Right kidney (tissue), 9 donors: ENCODE data around the gene SMCP.

Source experiments
- DNase-seq: peaks from one replicate; pipeline ENCODE4 v3.0.0-alpha.2; 2016
- long read RNA-seq, 8 donors: transcript quantifications; one replicate each; lab custom pipeline, GENCODE V29; 2026

The SMCP gene, protein sequence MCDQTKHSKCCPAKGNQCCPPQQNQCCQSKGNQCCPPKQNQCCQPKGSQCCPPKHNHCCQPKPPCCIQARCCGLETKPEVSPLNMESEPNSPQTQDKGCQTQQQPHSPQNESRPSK
- long read RNA-seq, donor 1: 0 reads
- long read RNA-seq, donor 2: 0 reads
- long read RNA-seq, donor 3: 0 reads
- long read RNA-seq, donor 4: 0 reads
- long read RNA-seq, donor 5: 0 reads
- long read RNA-seq, donor 6: 0 reads
- long read RNA-seq, donor 7: 0 reads
- long read RNA-seq, donor 8: 0 reads

DNA sequence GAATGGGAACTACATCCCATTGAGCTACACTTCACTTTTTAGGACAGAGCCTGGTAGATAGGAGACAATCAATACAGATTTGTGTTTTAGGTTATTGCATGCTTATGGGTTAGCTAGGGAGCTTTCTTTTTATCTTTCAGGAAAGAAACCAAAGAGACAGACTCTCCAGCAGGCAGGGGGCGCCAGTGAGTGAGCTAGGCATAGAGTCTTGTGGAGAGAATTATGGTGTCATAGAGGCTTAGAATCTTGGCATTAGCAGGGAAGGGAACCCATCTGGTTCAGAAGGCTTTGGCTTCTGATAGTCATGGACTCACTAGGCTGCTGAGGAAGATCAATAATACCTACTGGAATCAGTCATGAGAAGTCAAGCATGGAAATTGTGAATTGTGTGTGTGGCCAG lies at the start of gene SMCP:
Gene SMCP (plus strand): TSS at position 281 of the 400 bp plus-strand sequence. CDS start 6,101 bp downstream, outside the sequence.
- DNase-seq: no peak

DNA sequence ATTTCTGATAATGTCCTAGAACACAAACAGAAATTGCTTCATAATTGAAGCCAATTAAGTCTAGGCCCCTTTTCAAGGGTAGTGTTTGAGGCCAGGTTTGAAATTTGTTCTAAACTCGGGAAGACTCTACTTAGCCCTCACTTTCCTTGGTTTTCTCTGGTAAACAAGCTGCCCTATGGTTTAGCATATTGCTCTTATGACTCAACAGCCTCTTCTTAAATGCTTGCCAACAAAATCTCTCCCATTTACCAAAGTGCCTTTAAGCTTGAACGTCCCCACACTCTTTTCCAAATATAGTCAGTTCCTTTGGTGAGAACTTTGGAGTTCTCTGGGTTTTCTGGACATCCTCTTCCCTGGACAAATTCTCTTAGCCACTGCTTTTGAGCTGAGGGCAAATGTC lies 41.3 kb upstream of the SMCP start:
- no peak for DNase-seq

DNA sequence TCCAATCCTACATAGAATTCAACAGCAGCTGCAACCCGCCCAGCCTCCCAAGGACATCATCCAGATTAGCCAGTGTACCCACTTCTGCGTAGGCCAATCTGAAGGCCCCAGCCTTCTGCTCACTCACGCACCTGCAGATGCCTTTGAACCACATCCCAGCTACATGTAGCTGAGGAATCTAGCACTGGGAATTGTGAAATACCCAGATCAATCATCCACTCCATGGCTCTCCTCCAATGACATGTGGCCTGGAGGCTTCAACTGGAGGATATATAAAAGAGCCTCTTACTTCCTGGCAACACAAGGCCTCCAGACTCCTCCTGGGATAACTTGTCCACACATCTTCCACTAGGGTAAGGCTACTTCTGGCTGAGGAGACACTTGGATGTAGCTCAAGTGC lies 35.6 kb upstream of the SMCP start, which contains the start of gene LCE6A:
Gene LCE6A (plus strand): TSS at position 301 of the 400 bp plus-strand sequence. CDS start 665 bp downstream, outside the sequence.
- no peak for DNase-seq

DNA sequence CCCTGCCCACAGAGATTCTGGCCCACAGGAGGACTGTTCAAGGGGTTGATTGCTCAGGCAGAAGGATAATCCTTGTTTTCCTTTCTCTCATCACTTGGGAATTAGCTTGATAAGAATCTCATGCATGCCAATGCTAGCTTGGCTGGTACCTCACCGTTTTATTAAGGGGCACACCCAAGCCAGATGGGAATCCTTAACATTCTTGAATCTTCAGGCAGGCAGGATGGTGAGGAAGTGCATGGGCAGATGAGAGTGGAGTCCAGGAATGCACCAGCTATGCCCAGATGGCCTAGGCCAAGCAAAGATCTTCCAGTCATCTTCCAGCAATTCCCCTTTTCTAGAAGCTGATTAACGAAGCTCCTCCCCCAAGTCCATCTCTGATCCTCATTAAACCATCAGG lies 22.5 kb upstream of the SMCP start:
- no peak for DNase-seq

DNA sequence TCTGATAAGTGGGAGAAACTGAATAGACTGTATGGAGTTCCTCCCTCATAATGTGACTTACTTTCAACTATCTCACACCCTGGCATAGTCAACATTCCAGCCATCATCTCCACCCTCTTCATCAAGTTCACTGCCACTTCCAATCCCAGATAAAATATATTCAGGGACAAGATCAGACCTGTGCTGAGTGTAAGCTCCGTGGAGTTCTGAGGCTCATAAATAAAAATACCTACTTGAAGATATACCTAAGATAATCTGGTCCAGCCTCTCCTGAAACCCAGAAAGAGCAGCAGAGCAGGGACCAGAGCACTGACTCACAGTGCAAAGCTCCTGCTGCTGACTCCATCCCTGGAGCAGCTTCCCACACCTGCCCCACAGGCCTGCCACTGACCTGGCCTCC lies 20.1 kb upstream of the SMCP start:
- DNase-seq: no peak

DNA sequence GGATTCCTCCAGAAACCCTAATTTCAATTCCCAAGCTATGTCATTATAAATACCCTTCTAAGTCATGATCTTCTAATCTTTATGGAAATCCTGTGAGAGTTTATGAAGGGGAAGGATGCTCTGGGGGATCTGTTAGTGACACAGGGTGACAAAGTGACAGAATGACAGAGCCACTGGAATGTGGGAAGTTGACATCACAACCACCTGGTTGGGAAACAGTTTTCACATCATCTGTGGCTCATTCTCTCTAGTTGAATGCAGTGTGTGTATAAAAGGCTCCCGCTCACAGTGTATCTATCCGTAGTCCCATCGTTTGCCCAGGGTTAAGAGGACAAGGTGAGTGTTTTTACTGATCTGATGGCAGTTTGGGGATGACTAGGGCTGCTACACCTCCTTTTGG lies 18.4 kb upstream of the SMCP start, which contains the start of gene LCE7A:
Gene LCE7A (plus strand): TSS at position 301 of the 400 bp plus-strand sequence. CDS start 702 bp downstream, outside the sequence.
- DNase-seq: no peak

DNA sequence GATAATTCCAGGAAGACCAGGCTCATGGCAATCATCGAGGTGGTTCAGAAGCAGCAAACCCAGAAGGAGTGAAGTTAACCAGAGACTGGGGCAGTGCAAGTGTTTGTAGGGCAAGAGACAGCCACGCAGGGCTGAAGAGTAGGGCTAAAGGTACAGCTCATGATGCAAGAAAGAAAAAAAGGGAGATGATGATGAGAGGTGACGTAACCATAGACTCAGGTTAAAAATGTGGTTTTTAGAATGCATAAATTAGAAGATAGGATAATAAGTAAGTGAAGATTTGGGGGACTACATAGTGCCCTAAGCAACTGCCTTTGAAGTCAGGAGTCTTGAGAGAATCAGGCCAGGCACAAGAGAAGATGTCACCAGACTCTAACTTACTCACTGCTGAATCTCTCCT lies 18.0 kb upstream of the SMCP start:
- no peak for DNase-seq

DNA sequence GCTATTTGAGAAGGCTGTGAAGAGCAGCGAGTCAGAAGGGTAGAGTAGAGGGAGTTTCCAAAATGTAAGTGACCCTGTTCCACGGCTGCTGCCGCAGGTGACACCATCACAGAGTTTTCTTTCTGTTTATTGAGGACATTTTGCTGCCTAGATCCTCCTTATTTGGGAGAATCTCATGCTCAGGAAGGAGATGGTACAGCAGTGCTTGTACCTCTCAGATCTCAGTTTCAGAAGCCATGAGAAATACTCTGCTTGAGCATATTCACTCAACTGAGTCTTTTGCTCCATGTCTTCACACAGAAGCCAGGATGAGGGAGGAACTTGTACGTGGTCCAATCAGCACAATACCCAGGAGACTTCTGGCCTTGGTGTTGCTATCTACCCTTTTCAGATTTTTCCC lies 16.7 kb upstream of the SMCP start:
- DNase-seq: no peak

DNA sequence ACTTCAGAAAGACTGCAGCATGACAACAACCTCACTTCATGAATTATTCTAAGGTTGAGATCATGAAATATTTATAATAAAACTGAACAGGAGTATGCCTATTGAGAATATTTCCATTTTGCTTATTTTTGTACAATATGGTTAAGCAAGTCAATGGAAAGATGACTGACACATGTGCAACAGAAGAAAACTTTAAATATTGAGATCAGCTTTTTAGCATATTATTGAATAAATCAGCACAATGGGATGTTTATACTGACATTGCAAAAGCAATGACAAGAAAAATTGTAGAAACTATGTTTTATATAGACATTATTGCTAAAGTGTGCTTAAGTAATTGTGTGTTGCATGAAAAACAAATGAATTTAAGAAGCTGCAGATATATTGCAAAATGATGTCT lies 13.7 kb upstream of the SMCP start:
- DNase-seq: no peak

DNA sequence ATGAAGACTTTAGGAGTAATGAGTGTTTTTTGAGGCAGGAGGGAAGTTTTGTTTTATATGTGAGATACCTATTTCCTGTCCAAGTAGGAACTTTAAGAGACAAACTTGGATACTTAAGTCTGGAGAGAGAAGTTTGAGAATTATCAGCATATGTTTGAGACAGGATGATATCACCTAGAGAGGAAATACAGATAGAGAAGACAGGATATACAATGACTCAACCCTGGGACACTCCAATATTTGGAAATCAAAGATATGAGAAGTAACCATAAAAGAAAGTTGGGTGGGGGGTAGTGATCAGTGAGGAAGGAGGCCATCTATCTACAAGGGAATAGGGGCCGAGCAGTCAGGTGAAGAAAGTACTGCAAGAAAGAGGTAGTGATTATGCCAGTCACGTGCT lies 11.8 kb upstream of the SMCP start:
- DNase-seq: no peak

DNA sequence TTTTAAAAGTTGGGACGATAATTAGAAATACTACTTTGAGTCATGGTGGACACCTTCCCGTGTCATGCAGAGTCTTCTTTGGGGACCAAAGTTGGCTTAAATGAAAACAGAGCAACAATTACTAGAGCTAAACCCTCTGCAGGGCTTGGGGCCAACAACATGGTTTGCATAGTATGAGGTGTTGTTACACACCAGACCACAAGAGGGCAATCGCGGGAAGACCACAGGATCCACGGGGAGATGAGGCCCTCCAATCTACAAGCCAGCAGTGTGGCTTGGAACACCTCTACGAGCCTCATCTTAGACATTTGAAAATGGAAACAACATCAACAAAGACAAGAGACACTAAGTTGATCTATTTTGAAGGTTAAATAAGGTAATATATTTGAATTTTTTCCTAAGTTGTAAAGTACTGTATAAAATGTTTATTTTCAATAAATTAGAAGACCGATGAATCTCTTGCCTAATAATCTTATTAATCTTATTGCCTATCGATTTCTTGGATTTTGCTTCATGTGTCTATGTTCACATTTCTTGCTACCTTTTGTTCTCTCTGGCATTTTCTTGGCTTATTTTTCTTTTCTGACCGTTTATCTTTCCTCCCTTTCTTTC lies 8.2 kb upstream of the SMCP start:
- peak; percentile 12 for DNase-seq

DNA sequence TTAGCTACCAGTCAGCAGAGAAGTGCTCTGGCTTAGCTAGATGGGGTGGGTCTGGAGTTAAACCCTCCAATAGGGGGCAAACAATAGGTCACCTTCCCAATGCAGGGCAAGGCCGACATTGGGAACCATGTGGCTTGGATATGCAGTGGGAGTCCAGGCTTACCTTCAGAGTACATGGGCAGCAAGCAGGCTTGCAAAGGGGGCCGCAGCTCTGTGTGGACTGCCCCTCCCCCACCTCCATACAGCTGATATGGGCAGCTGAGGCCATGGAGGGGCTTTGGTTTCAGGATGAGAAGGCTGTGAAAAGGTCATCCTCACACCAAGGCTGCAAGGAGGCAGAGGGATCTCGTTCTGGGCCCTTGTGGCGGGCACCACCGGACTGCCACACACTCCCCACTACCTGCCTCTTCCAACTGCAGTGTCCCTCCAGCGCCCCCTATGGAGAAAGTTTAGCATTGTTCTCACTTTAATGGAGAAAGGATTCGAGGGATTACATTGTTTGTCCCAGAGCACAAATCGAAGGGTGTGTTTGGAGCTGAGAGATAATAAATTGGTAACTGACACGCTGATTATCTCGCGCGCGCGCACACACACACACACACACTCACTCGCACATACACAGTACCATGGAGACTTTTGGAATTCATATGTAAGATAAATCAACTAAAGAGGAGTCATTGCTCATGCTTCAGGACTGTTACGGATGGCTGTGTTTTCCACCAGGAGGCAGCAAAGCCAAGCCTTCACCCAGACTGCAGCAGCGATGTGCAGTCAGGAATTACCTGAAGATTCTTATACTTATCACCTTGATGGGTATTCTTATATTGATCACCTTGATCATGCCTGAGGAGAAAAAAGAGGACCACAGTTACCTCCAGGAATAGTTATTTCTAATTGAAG lies 7.0 kb upstream of the SMCP start:
- peak; percentile 23 for DNase-seq

DNA sequence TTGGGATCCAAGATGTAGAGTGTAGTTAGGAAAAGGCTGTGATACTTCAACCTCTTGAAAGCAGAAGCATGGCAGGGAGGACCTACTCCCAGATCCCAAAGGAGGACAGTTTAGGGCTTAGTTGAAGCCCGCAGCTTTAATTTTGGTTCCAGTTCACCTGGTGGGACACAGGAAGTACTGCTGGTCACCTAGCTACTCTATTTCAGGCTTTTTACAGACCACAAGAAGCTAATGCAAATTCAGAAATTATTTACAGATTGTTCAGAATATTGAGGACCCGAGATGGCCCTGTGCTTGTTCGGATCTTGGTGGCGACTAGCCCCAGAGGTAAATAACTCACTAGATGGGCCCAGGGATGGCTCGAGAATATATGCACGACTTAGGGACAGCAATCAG lies 6.4 kb upstream of the SMCP start:
- DNase-seq: peak; percentile 4

DNA sequence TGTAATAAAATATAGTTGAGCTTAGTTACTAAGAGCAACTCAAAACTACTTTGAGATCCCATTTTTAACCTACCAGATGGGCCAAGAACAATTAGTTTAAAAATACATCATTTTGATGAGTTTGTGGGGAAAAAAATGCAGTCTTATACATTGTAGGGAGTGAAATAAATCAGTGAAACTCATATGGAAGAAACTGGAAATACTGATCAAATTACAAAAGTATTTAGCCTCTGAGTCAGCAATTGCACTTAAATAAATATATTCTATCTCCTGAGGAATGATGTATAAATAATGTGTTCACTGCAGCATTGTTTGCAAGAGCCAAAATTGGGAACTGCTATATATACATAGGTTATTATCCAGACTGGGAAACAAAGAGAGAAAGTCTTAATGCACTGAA lies 4.6 kb upstream of the SMCP start:
- DNase-seq: no peak

DNA sequence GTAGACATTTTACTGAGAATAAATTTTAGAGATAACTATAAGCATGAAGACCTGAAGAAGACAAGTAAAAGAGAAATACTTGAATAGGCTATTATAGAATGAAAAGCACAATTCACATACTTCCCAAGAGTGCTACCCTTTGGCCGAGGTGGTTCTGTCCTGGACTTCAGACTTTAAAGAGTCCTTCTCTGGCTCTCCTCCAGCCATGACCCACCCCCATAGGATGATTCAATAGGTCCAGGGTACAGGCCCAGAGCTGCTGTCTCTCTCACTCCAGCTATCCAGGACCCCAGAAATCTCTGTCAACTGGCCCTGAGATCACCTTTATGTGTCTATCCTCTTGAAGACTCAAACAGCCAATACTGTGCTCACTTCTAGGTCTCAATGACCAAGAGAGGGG lies 1.3 kb upstream of the SMCP start:
- no peak for DNase-seq

DNA sequence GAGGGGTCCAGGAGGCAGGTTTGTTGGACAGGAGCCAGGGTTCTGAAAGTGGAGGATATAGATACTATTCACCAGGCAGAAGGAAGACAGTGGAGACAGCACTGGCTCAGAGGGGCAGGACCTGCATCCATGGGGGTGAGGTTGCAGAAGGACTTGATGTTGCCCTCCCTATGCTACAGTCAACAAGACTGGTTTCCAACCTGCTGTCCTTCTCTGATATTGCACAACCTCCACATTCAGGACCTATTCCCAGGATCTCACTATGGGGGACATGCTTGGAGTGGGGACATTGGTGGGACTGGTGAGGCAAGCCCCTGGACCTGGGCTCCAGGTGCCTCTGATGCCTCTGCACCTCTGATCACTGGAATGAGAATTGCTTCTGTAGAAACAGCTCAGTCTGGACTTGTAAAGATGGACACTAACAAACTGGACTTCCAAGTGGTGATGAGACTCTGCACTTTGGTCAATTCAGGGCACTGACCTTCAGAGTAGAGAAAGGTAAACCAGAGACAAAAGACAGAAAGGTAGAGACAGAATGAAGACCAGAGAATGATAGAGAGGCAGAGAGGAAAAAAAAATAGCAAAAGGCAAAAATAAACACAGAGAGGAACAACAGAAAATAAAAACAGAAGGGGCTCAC lies 1.6 kb downstream of the SMCP start:
- DNase-seq: no peak

DNA sequence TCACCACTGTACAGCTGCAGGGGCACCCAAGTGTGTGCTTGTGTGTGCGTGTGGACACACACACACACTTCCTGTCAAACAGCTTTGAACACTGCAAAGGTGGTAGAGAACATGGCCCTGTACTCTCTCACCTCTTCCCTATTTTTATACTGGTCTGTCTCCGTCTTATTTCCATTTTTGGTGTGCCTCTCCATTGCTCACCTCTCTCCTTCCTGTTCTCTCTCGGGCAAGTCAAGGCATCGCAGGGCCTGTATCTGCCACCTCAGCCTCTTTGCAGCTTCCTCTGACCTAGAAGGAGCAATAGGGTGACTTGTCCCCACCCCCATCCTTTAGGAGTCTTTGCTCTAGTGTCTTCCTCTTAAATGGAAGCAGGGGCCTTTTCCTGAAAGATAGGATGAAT lies 2.2 kb downstream of the SMCP start:
- DNase-seq: no peak

DNA sequence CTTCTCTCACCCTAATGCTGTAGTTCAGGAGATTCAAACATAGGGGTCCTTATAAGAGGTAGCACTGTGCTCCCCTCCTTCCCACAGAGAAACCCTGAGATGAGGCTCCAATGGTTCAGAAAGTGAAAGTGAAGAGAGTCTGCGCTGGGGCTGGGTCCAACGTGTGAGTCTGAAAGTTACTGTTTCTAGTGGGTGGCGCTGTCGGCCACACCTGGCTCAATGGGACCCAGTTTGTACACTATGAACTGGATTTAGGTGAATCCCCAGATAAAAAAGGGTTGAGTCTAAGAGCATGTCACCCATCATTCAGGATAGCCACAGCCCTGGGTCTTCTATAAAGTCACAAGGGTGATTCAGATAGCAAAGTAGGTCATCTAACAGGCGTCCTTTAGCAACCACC lies 2.8 kb downstream of the SMCP start:
- DNase-seq: no peak

DNA sequence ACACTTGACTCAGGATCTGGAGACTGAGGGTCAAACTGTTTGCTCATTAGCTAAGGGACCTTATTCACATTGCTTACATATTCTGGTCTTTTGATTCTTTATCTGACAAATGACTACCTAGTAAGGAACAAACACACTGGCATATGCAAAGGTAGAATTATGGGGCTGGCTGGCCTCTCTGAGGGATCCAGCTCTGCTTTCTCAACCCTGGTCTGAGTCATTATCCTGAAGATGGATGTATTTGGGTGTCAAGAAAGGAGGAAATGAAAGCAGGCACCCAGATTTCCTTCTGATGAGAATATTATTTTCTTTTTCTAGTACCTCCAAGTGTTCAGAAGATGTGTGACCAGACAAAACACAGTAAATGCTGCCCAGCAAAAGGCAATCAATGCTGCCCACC lies 6.0 kb downstream of the SMCP start:
- no peak for DNase-seq

DNA sequence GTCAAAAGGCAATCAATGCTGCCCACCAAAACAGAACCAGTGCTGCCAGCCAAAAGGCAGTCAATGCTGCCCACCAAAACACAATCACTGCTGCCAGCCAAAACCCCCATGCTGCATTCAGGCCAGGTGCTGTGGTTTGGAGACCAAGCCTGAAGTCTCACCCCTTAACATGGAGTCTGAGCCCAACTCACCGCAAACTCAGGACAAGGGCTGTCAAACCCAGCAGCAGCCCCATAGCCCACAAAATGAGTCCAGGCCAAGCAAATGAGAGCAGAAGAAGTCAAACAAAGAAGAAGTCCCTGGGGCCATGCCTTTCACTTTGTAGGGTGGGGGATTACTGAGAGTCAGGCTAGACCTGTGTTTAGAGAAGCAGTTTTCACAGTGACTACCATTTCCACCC lies 6.4 kb downstream of the SMCP start:
- no peak for DNase-seq

DNA sequence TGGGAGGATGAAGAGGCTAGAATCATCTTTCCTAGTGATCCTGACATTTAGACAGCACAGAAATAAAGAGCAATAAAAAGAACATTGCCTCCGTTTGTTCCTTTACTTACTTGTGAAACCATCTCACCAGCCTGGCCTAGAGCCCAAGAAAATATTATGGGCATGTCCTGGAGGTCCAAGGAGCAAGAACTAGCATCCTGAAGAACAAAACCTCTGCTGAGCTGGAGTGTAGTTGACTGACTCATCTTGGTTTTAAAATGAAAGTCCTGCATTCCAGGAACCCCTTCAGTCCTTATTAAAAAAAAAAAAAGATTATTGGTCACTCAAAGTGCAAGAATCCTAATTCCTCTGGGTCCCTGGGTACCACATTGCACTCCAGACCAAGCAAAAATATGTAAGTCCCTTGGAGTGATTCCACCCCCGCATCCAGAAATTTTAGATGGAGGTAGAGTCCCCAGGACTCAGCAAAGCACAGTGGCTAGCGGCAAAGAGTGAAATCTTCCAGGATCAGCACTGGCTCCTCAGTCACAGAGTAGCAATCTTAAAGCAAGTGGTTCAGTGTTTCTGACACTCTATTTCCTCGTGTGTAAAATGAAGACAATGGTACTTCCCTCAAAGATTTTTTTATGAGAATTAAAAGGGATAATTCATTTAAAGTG lies 7.0 kb downstream of the SMCP start:
- no peak for DNase-seq

DNA sequence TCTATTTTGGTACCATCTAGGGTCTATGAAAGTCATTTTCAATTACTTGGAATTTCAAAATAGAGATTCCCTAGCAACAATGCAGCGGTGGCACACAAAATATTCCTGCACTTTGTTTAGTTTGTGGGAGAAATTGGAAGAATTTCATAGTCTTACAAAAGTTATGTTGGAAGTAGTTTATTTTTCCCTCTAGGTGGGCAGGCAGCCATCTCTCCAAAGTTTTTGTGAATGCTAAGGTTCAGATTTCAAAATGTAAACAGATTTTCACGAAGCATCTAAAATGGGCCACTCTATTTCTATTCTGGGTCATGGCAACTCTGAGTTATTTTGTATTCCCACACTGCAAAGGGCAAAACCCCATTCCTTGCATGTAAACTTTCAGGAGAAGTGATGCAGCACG lies 8.0 kb downstream of the SMCP start:
- no peak for DNase-seq
